GM12892 (cell line): ENCODE measurements around the gene SLC6A9.

Experiments
- DNase-seq: peaks from one replicate; pipeline ENCODE4 v3.0.0; 2011; ENCODE audit not compliant: insufficient read length
- FAIRE-seq: peaks from 2 replicates; lab custom pipeline; 2011; peaks lifted over from hg19 to GRCh38; lab: Jason Lieb, UNC
- POLR2A ChIP-seq: IDR thresholded peaks from 2 replicates; pipeline ENCODE4 v1.6.1; 2011; ENCODE audit warnings: low read depth, low read length, control low read depth
- POLR2AphosphoS5 ChIP-seq: IDR thresholded peaks from 2 replicates; pipeline ENCODE4 v1.6.1; 2011; ENCODE audit warnings: low read depth, low read length, control low read depth
- TAF1 ChIP-seq: IDR thresholded peaks from 2 replicates; pipeline ENCODE4 v1.6.1; 2011; ENCODE audit warnings: low read depth, mild to moderate bottlenecking, control low read depth, low read length, borderline replicate concordance

The SLC6A9 gene

GRCh38 chr1:44024031-44024902, 7.0 kb downstream of the SLC6A9 start:
- FAIRE-seq (no peak), DNase-seq (no peak)
- no peak for TF ChIP-seq POLR2AphosphoS5
- TF ChIP-seq POLR2A = no peak
- TF ChIP-seq TAF1 = no peak

GRCh38 chr1:44021581-44022321, 9.5 kb downstream of the SLC6A9 start:
- TF ChIP-seq POLR2A = no peak
- no peak for TF ChIP-seq TAF1
- TF ChIP-seq POLR2AphosphoS5 = no peak
- no peak for FAIRE-seq
- DNase-seq = no peak

GRCh38 chr1:44021156-44021555, 10.1 kb downstream of the SLC6A9 start:
- FAIRE-seq = no peak
- no peak for TF ChIP-seq POLR2AphosphoS5
- TF ChIP-seq POLR2A = no peak
- no peak for TF ChIP-seq TAF1
- DNase-seq = no peak

- TF ChIP-seq TAF1 (no peak), POLR2A (no peak), POLR2AphosphoS5 (no peak)
- FAIRE-seq (no peak), DNase-seq (no peak)
Measured at GRCh38 chr1:44020464-44020863, 10.8 kb downstream of the SLC6A9 start.

GRCh38 chr1:44019466-44019948, 11.8 kb downstream of the SLC6A9 start:
- FAIRE-seq (no peak), DNase-seq (no peak)
- TF ChIP-seq POLR2AphosphoS5 (no peak), POLR2A (no peak), TAF1 (no peak)

GRCh38 chr1:44016890-44017400, 14.3 kb downstream of the SLC6A9 start:
- no peak for FAIRE-seq
- no peak for DNase-seq
- TF ChIP-seq TAF1 (no peak), POLR2AphosphoS5 (no peak), POLR2A (no peak)

- TF ChIP-seq TAF1 = no peak
- no peak for TF ChIP-seq POLR2AphosphoS5
- no peak for TF ChIP-seq POLR2A
- FAIRE-seq (no peak), DNase-seq (no peak)
Measured at GRCh38 chr1:44016041-44016889, 15.0 kb downstream of the SLC6A9 start.

GRCh38 chr1:44015206-44015605, 16.1 kb downstream of the SLC6A9 start:
- DNase-seq (no peak), FAIRE-seq (no peak)
- no peak for TF ChIP-seq POLR2A
- no peak for TF ChIP-seq POLR2AphosphoS5
- no peak for TF ChIP-seq TAF1

GRCh38 chr1:44014365-44015104, 16.7 kb downstream of the SLC6A9 start:
- FAIRE-seq (no peak), DNase-seq (no peak)
- TF ChIP-seq POLR2A (no peak), TAF1 (no peak), POLR2AphosphoS5 (no peak)

GRCh38 chr1:44013949-44014348, 17.3 kb downstream of the SLC6A9 start:
- TF ChIP-seq TAF1 (no peak), POLR2A (no peak), POLR2AphosphoS5 (no peak)
- DNase-seq (no peak), FAIRE-seq (no peak)

GRCh38 chr1:44012941-44013609, 18.2 kb downstream of the SLC6A9 start:
- DNase-seq (no peak), FAIRE-seq (no peak)
- TF ChIP-seq POLR2AphosphoS5 = no peak
- no peak for TF ChIP-seq POLR2A
- TF ChIP-seq TAF1 = no peak
